K562 (cell line): ENCODE data around the gene RHPN2.

Experiments
- BACH1 ChIP-seq: fragments of 200-800 bp; sonication (Bioruptor generic); IDR thresholded peaks from 2 replicates; pipeline ENCODE4 v1.6.1; 2016; ENCODE audit warnings: missing genetic modification characterization, missing compliant biosample characterization
- POLR2AphosphoS2 ChIP-seq: IDR thresholded peaks from 2 replicates; pipeline ENCODE4 v1.6.1; 2012; ENCODE audit warnings: low read length, improper control_type of control experiment
- POLR2AphosphoS5 ChIP-seq: IDR thresholded peaks from 2 replicates; pipeline ENCODE4 v1.6.1; 2011; ENCODE audit warnings: mild to moderate bottlenecking, low read depth, low read length, moderate library complexity; ENCODE audit not compliant: control insufficient read depth, insufficient read depth
- TCF3 ChIP-seq: sonication (generic); formaldehyde crosslinking; IDR thresholded peaks from 2 replicates; pipeline ENCODE4 v1.4.0; 2020; ENCODE audit warnings: mild to moderate bottlenecking, missing genetic modification reagents
- TF ChIP-seq, protein P1 (sequence below): fragments of 450-650 bp; IDR thresholded peaks from 2 replicates; pipeline ENCODE4 v1.6.1; 2018; ENCODE audit not compliant: partially characterized antibody
- TF ChIP-seq, protein P2 (sequence below), 3 experiments: IDR thresholded peaks in 2 of 3; conservative IDR thresholded peaks in 1 of 3; 2 replicates each; pipeline ENCODE4 v1.5.1; 2011 to 2012; ENCODE audit warnings: low read length in 3 of 3, mild to moderate bottlenecking in 3 of 3, control low read depth in 2 of 3, improper control_type of control experiment in 1 of 3, inconsistent platforms in 1 of 3, low read depth in 1 of 3, mixed read lengths in 1 of 3, moderate library complexity in 1 of 3; ENCODE audit not compliant: insufficient read depth in 2 of 3

DNA sequence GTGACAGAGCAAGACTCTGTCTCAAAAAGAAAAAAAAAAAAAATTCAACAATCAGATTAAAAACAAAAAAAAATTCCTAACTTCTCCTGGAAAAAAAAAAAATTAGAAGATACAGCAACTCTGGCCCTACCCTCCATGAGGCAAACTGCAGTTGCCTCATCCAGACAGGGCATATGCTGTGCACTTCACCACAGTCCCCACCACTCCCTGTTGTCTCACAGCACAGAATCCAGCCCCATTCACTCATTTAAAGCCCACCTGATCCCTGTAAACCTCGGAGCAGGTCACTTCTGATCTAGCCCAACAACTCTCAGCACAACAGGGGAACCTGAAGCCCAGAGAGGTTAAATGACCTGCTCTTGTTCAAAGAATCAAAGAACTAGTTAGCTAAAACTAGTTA is 24.9 kb downstream of the RHPN2 start:
- TF ChIP-seq, protein P1, sequence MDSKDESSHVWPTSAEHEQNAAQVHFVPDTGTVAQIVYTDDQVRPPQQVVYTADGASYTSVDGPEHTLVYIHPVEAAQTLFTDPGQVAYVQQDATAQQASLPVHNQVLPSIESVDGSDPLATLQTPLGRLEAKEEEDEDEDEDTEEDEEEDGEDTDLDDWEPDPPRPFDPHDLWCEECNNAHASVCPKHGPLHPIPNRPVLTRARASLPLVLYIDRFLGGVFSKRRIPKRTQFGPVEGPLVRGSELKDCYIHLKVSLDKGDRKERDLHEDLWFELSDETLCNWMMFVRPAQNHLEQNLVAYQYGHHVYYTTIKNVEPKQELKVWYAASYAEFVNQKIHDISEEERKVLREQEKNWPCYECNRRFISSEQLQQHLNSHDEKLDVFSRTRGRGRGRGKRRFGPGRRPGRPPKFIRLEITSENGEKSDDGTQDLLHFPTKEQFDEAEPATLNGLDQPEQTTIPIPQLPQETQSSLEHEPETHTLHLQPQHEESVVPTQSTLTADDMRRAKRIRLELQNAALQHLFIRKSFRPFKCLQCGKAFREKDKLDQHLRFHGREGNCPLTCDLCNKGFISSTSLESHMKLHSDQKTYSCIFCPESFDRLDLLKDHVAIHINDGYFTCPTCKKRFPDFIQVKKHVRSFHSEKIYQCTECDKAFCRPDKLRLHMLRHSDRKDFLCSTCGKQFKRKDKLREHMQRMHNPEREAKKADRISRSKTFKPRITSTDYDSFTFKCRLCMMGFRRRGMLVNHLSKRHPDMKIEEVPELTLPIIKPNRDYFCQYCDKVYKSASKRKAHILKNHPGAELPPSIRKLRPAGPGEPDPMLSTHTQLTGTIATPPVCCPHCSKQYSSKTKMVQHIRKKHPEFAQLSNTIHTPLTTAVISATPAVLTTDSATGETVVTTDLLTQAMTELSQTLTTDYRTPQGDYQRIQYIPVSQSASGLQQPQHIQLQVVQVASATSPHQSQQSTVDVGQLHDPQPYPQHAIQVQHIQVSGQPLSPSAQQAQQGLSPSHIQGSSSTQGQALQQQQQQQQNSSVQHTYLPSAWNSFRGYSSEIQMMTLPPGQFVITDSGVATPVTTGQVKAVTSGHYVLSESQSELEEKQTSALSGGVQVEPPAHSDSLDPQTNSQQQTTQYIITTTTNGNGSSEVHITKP, result no peak
- TF ChIP-seq POLR2AphosphoS5, result no peak
- TF ChIP-seq, protein P2, sequence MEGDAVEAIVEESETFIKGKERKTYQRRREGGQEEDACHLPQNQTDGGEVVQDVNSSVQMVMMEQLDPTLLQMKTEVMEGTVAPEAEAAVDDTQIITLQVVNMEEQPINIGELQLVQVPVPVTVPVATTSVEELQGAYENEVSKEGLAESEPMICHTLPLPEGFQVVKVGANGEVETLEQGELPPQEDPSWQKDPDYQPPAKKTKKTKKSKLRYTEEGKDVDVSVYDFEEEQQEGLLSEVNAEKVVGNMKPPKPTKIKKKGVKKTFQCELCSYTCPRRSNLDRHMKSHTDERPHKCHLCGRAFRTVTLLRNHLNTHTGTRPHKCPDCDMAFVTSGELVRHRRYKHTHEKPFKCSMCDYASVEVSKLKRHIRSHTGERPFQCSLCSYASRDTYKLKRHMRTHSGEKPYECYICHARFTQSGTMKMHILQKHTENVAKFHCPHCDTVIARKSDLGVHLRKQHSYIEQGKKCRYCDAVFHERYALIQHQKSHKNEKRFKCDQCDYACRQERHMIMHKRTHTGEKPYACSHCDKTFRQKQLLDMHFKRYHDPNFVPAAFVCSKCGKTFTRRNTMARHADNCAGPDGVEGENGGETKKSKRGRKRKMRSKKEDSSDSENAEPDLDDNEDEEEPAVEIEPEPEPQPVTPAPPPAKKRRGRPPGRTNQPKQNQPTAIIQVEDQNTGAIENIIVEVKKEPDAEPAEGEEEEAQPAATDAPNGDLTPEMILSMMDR (IDR thresholded peaks at IDR 0.05 in 2 of 3, conservative IDR thresholded peaks at IDR 0.05 in 1 of 3; ENCODE audit: insufficient read depth in 2 of 3, low read depth in 1 of 3, low read length in 3 of 3), result no peak
- TF ChIP-seq TCF3, result no peak
- TF ChIP-seq POLR2AphosphoS2, result no peak
- no peak for TF ChIP-seq BACH1 (tag)
